Liver (tissue), 3 donors: ENCODE measurements around the gene TMTC1.

ENCODE experiments used
- EGR1 ChIP-seq, 2 donors: IDR thresholded peaks; 2 replicates each; pipeline ENCODE4 v1.6.1; 2016 to 2018; ENCODE audit warnings: antibody characterized with exemption in 2 of 2, low read depth in 2 of 2
- JUND ChIP-seq, 2 donors: IDR thresholded peaks; 2 replicates each; pipeline ENCODE4 v1.6.1; 2016; ENCODE audit warnings: antibody characterized with exemption in 2 of 2
- RAD21 ChIP-seq, 2 donors: IDR thresholded peaks; 2 replicates each; pipeline ENCODE4 v1.6.1; 2016; ENCODE audit warnings: antibody characterized with exemption in 2 of 2, mild to moderate bottlenecking in 2 of 2
- SP1 ChIP-seq: IDR thresholded peaks from 2 replicates; pipeline ENCODE4 v1.6.1; 2018; ENCODE audit warnings: antibody characterized with exemption, mild to moderate bottlenecking
- YY1 ChIP-seq: IDR thresholded peaks from 2 replicates; pipeline ENCODE4 v1.6.1; 2016; ENCODE audit warnings: antibody characterized with exemption, mild to moderate bottlenecking
- TF ChIP-seq, protein P1 (sequence below): fragments of 150-350 bp; IDR thresholded peaks from 2 replicates; pipeline ENCODE4 v1.5.1; 2017; ENCODE audit warnings: improper control_type of control experiment, low read depth, low read length; ENCODE audit not compliant: missing input control
- TF ChIP-seq, protein P2 (sequence below): IDR thresholded peaks from 2 replicates; pipeline ENCODE4 v1.6.1; 2016; ENCODE audit warnings: antibody characterized with exemption
- TF ChIP-seq, protein P3 (sequence below): IDR thresholded peaks from 2 replicates; pipeline ENCODE4 v1.6.1; 2016; ENCODE audit warnings: antibody characterized with exemption
- donor health status: healthy.
- donor health status: healthy.

DNA sequence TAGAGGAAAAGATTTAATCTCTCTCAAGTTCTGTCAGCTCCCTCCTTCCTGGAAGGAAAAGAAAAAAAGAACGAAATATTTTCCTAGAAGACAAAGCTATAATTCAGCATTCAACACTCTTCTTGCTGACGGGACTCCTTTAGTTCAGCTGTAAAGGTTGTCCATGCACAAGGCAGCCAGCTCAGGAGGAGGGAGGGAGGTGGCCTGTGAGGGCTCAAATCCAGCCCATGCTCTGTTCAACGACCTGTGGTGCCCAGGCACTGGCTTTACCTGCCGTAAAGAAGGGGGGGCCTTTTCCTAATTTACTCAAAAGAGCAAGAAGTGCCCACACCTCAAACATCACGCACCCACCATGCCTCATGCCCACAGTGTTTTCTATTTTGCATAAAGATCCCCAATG is 109.3 kb downstream of the TMTC1 start:
- TF ChIP-seq SP1: no peak
- TF ChIP-seq, protein P1, sequence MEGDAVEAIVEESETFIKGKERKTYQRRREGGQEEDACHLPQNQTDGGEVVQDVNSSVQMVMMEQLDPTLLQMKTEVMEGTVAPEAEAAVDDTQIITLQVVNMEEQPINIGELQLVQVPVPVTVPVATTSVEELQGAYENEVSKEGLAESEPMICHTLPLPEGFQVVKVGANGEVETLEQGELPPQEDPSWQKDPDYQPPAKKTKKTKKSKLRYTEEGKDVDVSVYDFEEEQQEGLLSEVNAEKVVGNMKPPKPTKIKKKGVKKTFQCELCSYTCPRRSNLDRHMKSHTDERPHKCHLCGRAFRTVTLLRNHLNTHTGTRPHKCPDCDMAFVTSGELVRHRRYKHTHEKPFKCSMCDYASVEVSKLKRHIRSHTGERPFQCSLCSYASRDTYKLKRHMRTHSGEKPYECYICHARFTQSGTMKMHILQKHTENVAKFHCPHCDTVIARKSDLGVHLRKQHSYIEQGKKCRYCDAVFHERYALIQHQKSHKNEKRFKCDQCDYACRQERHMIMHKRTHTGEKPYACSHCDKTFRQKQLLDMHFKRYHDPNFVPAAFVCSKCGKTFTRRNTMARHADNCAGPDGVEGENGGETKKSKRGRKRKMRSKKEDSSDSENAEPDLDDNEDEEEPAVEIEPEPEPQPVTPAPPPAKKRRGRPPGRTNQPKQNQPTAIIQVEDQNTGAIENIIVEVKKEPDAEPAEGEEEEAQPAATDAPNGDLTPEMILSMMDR: no peak
- TF ChIP-seq RAD21 (IDR thresholded peaks at IDR 0.05): no peak
- TF ChIP-seq YY1: no peak
- TF ChIP-seq EGR1 (IDR thresholded peaks at IDR 0.05; ENCODE audit: low read depth in 2 of 2): no peak
- TF ChIP-seq, protein P2, sequence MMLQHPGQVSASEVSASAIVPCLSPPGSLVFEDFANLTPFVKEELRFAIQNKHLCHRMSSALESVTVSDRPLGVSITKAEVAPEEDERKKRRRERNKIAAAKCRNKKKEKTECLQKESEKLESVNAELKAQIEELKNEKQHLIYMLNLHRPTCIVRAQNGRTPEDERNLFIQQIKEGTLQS: no peak
- TF ChIP-seq, protein P3, sequence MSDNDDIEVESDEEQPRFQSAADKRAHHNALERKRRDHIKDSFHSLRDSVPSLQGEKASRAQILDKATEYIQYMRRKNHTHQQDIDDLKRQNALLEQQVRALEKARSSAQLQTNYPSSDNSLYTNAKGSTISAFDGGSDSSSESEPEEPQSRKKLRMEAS: no peak
- no peak for TF ChIP-seq JUND (IDR thresholded peaks at IDR 0.05)
